Neural cell (in vitro differentiated cells): ENCODE measurements around the gene LIPM. TPM values are rescaled to one million over a fixed set of nuclear protein-coding genes. Genes with fewer than 3 reads are reported as not detected.

Experiments used
- H2AFZ ChIP-seq: fragments of 200-600, 300-800 bp; sonication (generic), shearing (Covaris generic); 2 replicates; pipeline ENCODE4 v1.6.0; 2014; ENCODE audit warnings: low read depth, mild to moderate bottlenecking, antibody characterized with exemption, low read length, moderate library complexity
- H3F3A ChIP-seq: fragments of 200-600 bp; shearing (Covaris generic); 2 replicates; pipeline ENCODE4 v1.6.1; 2016; ENCODE audit warnings: mild to moderate bottlenecking, moderate library complexity, mixed read lengths, antibody characterized with exemption, low read length; ENCODE audit not compliant: insufficient read depth, poor library complexity, severe bottlenecking
- H3K27ac ChIP-seq: fragments of 200-600, 300-800 bp; sonication (generic), shearing (Covaris generic); 2 replicates; pipeline ENCODE4 v1.5.1; 2014; ENCODE audit warnings: mild to moderate bottlenecking, low read length, moderate library complexity
- H3K27me3 ChIP-seq: fragments of 300-800, 200-600 bp; sonication (generic), shearing (Covaris generic); 2 replicates; pipeline ENCODE4 v1.6.0; 2014; ENCODE audit warnings: mild to moderate bottlenecking, low read depth, low read length, moderate library complexity; ENCODE audit not compliant: insufficient read depth
- H3K36me3 ChIP-seq: fragments of 300-800, 200-600 bp; sonication (generic), shearing (Covaris generic); 2 replicates; pipeline ENCODE4 v1.5.1; 2014; ENCODE audit warnings: mild to moderate bottlenecking, antibody characterized with exemption, low read length, moderate library complexity; ENCODE audit not compliant: insufficient read depth
- H3K4me2 ChIP-seq: fragments of 300-800, 200-600 bp; sonication (generic), shearing (Covaris generic); 2 replicates; pipeline ENCODE4 v1.6.0; 2014; ENCODE audit warnings: mild to moderate bottlenecking, low read length
- H3K4me3 ChIP-seq: fragments of 300-800, 200-600 bp; sonication (generic), shearing (Covaris generic); 2 replicates; pipeline ENCODE4 v1.5.1; 2014; ENCODE audit warnings: mild to moderate bottlenecking, low read length, moderate library complexity
- H3K79me2 ChIP-seq: fragments of 200-600 bp; shearing (Covaris generic); replicated peaks from 2 replicates; pipeline ENCODE4 v1.6.0; 2014; ENCODE audit warnings: mild to moderate bottlenecking, low read length, moderate library complexity; ENCODE audit not compliant: insufficient read depth
- H3K9ac ChIP-seq: fragments of 300-800, 200-600 bp; sonication (generic), shearing (Covaris generic); 2 replicates; pipeline ENCODE4 v1.6.1; 2016; ENCODE audit warnings: mild to moderate bottlenecking, low read length, mixed read lengths
- H3K9me2 ChIP-seq: fragments of 200-600 bp; shearing (Covaris generic); 2 replicates; pipeline ENCODE4 v1.6.1; 2016; ENCODE audit warnings: mild to moderate bottlenecking, low read length, mixed read lengths; ENCODE audit not compliant: insufficient read depth
- H3K9me3 ChIP-seq: fragments of 200-600, 300-800 bp; sonication (generic), shearing (Covaris generic); 2 replicates; pipeline ENCODE4 v1.6.1; 2016; ENCODE audit warnings: mild to moderate bottlenecking, mixed run types, low read length, moderate library complexity, mixed read lengths
- H4K20me1 ChIP-seq: fragments of 200-600 bp; shearing (Covaris generic); 2 replicates; pipeline ENCODE4 v1.6.1; 2016; ENCODE audit warnings: mild to moderate bottlenecking, mixed run types; ENCODE audit not compliant: insufficient read depth
- EP300 ChIP-seq: fragments of 450-650 bp; conservative IDR thresholded peaks from 2 replicates; pipeline ENCODE4 v1.6.1; 2014; ENCODE audit warnings: antibody characterized with exemption, mild to moderate bottlenecking, moderate library complexity; ENCODE audit not compliant: poor library complexity, severe bottlenecking
- EZH2 ChIP-seq: fragments of 200-600, 300-800 bp; shearing (Covaris generic), sonication (generic); IDR thresholded peaks from 2 replicates; pipeline ENCODE4 v1.6.1; 2014; ENCODE audit warnings: antibody characterized with exemption, low read length, borderline replicate concordance, mild to moderate bottlenecking; ENCODE audit not compliant: insufficient read depth, poor library complexity, severe bottlenecking
- MXI1 ChIP-seq: fragments of 450-650 bp; conservative IDR thresholded peaks from 2 replicates; pipeline ENCODE4 v1.6.1; 2014; ENCODE audit warnings: antibody characterized with exemption, mild to moderate bottlenecking; ENCODE audit not compliant: poor library complexity, severe bottlenecking
- POLR2AphosphoS5 ChIP-seq: IDR thresholded peaks from 2 replicates; pipeline ENCODE4 v1.6.1; 2012
- RAD21 ChIP-seq: fragments of 450-650 bp; conservative IDR thresholded peaks from 2 replicates; pipeline ENCODE4 v1.6.1; 2014; ENCODE audit warnings: antibody characterized with exemption, mild to moderate bottlenecking, moderate library complexity
- SMC3 ChIP-seq: fragments of 450-650 bp; conservative IDR thresholded peaks from 2 replicates; pipeline ENCODE4 v1.6.1; 2014; ENCODE audit warnings: antibody characterized with exemption, mild to moderate bottlenecking, moderate library complexity; ENCODE audit not compliant: poor library complexity
- TAF1 ChIP-seq: IDR thresholded peaks from 2 replicates; pipeline ENCODE4 v1.6.1; 2012; ENCODE audit warnings: low read depth
- polyA plus RNA-seq: library from polyadenylated mRNA; depleted of rRNA; stranded (reverse); fragments of >200 nt; gene quantifications from 2 replicates; pipeline ENCODE4 v1.2.3, GENCODE V29; 2014
- TF ChIP-seq, protein P1 (sequence below): fragments of 450-650 bp; IDR thresholded peaks from 2 replicates; pipeline ENCODE4 v1.5.1; 2014; ENCODE audit warnings: antibody characterized with exemption, mild to moderate bottlenecking, moderate library complexity; ENCODE audit not compliant: poor library complexity, severe bottlenecking
- TF ChIP-seq, protein P2 (sequence below): IDR thresholded peaks from 2 replicates; pipeline ENCODE4 v1.6.1; 2012; ENCODE audit warnings: borderline replicate concordance

The LIPM gene
- polyA plus RNA-seq, 1 donor from 2014 or later, result not detected

DNA sequence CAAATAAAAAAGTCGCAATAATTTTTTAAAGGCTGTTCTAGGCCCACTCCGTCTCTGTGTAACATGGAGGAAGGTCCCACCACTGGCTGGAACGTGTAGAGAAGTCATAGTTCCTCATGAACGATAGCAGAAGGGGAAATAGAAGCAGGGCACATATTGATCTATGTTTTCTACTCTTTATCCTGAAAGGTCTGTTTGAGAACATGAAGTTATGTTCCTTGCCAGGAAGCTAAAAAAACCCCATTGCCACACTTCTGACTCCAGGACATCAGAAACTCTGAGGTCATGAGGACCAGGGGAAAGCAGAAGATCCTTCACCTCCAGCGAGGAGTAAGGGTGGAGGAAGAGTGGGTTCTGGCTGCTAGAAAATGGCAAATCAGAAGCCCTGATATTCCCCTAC is 38.4 kb downstream of the LIPM start:
- no peak overlapping the region for H3K4me3 ChIP-seq
- H3K9ac ChIP-seq, result no peak overlapping the region
- H3K27me3 ChIP-seq, result no peaks in the 10 kb centered on the region
- H3F3A ChIP-seq, result no peaks in the 10 kb centered on the region
- no peaks in the 10 kb centered on the region for H4K20me1 ChIP-seq
- H3K4me2 ChIP-seq, result no peak overlapping the region
- H3K27ac ChIP-seq, result no peak overlapping the region
- no peaks in the 10 kb centered on the region for H3K9me2 ChIP-seq
- TF ChIP-seq EP300 (no peak), TAF1 (no peak), RAD21 (no peak), SMC3 (no peak), EZH2 (no peak), MXI1 (no peak), POLR2AphosphoS5 (no peak)
- TF ChIP-seq, protein P1, sequence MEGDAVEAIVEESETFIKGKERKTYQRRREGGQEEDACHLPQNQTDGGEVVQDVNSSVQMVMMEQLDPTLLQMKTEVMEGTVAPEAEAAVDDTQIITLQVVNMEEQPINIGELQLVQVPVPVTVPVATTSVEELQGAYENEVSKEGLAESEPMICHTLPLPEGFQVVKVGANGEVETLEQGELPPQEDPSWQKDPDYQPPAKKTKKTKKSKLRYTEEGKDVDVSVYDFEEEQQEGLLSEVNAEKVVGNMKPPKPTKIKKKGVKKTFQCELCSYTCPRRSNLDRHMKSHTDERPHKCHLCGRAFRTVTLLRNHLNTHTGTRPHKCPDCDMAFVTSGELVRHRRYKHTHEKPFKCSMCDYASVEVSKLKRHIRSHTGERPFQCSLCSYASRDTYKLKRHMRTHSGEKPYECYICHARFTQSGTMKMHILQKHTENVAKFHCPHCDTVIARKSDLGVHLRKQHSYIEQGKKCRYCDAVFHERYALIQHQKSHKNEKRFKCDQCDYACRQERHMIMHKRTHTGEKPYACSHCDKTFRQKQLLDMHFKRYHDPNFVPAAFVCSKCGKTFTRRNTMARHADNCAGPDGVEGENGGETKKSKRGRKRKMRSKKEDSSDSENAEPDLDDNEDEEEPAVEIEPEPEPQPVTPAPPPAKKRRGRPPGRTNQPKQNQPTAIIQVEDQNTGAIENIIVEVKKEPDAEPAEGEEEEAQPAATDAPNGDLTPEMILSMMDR, result no peak
- TF ChIP-seq, protein P2, sequence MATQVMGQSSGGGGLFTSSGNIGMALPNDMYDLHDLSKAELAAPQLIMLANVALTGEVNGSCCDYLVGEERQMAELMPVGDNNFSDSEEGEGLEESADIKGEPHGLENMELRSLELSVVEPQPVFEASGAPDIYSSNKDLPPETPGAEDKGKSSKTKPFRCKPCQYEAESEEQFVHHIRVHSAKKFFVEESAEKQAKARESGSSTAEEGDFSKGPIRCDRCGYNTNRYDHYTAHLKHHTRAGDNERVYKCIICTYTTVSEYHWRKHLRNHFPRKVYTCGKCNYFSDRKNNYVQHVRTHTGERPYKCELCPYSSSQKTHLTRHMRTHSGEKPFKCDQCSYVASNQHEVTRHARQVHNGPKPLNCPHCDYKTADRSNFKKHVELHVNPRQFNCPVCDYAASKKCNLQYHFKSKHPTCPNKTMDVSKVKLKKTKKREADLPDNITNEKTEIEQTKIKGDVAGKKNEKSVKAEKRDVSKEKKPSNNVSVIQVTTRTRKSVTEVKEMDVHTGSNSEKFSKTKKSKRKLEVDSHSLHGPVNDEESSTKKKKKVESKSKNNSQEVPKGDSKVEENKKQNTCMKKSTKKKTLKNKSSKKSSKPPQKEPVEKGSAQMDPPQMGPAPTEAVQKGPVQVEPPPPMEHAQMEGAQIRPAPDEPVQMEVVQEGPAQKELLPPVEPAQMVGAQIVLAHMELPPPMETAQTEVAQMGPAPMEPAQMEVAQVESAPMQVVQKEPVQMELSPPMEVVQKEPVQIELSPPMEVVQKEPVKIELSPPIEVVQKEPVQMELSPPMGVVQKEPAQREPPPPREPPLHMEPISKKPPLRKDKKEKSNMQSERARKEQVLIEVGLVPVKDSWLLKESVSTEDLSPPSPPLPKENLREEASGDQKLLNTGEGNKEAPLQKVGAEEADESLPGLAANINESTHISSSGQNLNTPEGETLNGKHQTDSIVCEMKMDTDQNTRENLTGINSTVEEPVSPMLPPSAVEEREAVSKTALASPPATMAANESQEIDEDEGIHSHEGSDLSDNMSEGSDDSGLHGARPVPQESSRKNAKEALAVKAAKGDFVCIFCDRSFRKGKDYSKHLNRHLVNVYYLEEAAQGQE, result no peak
- H2AFZ ChIP-seq, result no peak overlapping the region
- H3K79me2 ChIP-seq, result no peaks in the 10 kb centered on the region
- no peaks in the 10 kb centered on the region for H3K9me3 ChIP-seq
- H3K36me3 ChIP-seq, result no peaks in the 10 kb centered on the region

DNA sequence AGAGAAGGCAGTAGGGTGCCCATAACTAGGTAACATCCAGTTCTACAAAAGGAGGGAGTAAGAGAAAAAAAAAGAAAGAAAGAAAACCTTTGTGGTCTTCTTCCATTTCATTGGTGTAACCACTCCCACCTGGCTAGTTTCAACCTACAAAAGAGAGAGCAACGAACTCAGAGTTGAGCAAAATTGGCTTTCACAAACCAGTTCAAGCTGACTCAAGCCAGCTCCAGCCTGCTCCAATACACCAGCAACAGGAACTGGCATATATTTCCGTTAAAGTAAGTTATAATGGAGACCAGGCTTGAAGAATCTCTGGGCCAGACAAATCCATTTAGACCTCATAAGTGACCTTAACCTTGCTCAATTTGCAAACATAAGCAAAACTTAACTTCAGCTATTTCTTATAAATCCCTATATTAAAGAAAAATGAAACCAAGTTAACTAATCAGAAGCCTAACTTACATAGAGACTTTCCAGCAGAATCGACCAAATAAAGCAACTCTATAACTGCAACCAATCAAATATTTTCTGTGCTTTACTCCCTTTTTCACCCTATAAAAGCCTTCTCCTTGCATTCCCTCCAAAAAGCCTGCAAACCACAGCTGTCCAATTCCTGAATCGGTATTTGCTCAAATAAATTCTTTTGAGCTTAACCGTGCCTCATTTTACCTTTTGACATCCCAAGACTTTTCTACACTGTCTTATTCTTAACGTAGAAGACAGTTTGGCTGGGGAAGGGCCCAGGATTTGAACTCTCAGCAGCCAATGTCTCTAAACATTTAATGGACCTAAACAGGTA is 39.0 kb downstream of the LIPM start:
- no peak overlapping the region for H3K4me3 ChIP-seq
- TF ChIP-seq SMC3 (no peak), POLR2AphosphoS5 (no peak), RAD21 (no peak), MXI1 (no peak), EZH2 (no peak), EP300 (no peak), TAF1 (no peak)
- TF ChIP-seq, protein P2, result no peak
- TF ChIP-seq, protein P1, result no peak
- no peaks in the 10 kb centered on the region for H3K36me3 ChIP-seq
- no peaks in the 10 kb centered on the region for H4K20me1 ChIP-seq
- H3K4me2 ChIP-seq, result no peak overlapping the region
- H3K79me2 ChIP-seq, result no peaks in the 10 kb centered on the region
- H3K27me3 ChIP-seq, result no peaks in the 10 kb centered on the region
- no peak overlapping the region for H3K9ac ChIP-seq
- H3F3A ChIP-seq, result no peaks in the 10 kb centered on the region
- no peak overlapping the region for H2AFZ ChIP-seq
- no peaks in the 10 kb centered on the region for H3K9me3 ChIP-seq
- H3K27ac ChIP-seq, result no peak overlapping the region
- H3K9me2 ChIP-seq, result no peaks in the 10 kb centered on the region
